ENCODE results near the gene CROCC2.

The CROCC2 gene

DNA sequence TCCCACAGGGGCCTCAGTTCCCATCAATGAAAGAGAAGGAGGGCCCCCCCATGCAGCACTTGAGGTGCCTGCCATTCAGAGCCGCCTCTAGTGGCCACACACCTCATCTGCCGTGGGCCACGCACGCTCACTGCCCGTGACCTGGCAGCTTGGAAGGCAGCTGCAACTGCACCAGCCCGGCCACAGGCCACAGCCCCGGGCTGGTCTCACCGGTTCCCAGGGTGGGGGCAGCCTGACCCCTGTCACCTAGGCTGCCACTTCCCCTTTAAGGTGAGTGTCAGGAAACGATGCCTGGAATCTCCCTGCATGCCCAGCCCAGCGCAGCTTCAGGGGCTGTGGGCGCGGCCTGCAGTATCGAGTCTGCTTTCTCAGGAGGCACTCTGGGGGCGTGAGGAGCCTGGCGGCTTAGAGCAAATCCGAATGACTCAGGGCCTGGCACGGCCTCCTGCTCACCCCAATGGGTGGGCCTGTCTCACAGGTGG lies 12.7 kb upstream of the CROCC2 start:
- peak; percentile 37 to 40 for DNase-seq

DNA sequence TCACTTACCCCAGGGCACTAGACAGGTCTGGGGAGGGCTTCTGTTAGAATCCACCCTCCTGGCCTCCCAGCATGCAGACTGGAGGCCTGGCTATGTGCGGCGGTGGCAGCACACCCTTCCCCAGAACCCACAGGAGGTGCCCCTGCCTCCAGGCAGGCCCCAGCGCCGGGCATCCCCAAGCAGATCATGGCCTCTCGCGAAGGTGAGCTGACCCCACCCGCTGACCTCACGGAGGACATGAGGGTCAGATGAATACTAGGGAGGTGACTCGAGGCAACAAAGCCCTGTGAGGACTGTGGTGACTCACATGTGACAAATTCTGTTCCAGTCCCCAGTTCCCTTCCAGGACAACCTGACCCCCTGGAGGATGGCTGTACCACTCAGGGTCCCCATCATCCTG lies 12.1 kb upstream of the CROCC2 start:
- no peak for DNase-seq

GRCh38 chr2:240894836-240895558 lies 11.1 kb upstream of the CROCC2 start:
- DNase-seq: no peak

DNA sequence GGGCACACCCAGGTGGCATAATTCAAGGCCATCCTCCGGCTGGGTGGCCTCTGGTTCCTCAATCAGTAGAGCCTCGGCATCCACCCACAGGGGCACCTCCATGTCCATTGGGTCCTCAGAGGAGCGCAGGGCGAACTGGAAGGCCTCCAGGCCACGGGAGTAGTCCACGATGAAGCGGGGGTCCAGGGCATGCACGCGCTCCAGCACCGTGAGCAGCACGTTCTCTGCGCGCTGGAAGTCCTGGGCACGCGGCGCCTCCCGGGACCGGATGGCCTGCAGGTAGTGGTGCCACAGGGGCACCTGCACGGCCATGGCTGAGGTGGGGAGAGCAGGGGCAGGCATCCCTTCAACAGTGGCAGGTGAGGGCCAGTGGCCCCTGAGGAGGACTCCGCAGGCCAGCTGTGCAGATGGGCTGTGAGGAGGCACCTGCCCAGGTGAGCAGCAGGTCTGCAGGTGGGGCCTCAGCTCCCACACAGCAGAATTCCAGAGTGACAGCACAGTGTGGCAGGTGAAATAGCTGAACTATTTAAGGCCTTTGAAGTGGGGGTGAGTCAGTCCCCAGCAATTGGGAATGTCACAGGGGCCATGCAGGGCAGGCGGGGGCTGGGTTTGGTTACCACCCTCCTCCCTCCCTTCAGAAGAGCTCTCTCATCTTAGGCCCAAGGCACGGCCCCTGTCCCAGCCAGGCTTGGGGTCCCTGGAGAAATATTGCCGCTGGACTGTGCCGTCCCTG lies 10.3 kb upstream of the CROCC2 start, which contains the start of gene MAB21L4:
TSS of gene MAB21L4 (minus strand) at position 501 of the 733 bp plus-strand sequence. CDS start at position 342, 159 bp downstream.
- DNase-seq: no peak

DNA sequence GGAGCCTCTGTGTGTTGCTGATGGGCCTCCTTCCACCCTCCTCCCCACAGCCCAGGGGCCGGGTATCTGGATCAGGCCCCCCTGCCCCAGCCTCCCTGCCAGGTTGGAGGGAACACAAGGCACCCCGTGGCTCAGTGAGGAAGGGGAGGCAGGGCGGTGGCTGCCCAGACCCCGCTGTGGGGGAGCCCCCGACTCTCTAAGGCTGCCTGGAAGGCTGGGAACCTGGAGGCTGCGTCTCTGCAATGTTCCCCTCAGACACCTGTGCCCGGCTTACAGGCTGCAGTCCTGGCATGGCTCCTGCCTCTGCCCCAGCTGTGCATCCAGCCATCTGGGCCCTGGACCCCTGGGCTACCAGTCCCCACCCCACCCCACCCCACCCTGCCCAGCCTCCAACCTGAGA lies 9.7 kb upstream of the CROCC2 start:
- DNase-seq: no peak

DNA sequence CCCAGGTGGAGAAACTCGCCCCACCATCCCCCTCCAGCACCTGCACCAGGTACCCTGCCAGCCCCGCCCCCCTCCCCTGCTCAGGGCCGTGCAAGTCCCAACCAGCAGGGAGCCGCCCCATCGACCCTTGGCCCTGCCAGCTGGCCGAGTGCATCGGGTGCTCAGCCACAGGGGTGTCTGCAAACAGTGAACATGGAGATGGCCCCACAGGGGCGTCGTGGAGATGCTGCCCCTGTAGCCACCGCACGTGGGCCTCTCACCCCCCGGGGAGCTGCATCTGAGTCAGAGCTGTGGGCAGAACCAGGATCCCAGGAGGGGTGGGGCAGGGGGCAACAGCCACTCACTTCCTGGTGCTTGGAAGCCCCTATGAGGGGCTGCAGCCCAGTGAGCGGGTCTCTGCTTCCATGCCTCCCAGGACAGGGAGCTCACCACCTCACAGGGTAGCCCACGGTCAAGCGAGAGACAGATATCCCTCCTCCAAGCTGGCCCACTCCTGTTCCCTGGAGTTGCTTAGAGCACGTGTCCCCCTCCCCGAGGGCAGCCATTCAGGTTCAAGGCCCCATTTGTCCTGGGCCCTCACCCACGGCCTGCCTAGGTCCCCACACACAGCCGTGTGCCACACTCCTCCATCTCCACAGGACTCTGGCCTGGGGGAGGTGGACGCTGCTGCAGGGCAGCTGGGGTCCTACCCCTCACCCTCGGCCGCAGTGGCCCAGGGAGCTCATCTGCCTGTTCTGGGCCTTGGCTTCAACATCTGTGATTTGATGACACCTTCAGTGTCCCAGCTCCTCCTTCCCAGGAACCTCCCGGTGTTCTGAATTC lies 9.1 kb upstream of the CROCC2 start:
- peak in 1 of 2 experiments; percentile 55 for DNase-seq

- no peak for DNase-seq
Measured at GRCh38 chr2:240898108-240898730, 7.9 kb upstream of the CROCC2 start.

GRCh38 chr2:240898731-240899467 lies 7.2 kb upstream of the CROCC2 start:
- no peak for DNase-seq

DNA sequence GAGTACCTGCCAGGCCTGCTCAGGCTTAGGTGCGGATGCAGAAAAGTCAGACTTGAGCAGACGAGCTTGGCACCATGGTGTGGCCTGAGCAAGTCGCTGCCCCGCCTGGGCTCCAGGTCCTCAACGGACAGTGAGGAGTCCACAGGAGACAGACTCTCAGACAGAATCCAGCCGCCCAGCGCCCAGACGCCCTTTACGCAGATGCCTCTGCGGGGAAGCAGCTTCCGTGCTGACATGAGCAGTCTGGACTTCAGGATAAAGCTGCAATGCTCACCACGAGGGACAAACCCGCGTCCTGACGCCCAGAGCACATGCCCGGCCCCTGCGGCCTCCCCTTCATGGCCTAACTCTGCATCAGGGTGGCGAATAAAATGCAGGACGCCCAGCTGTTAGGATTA lies 6.7 kb upstream of the CROCC2 start:
- DNase-seq: no peak

GRCh38 chr2:240900141-240900860 lies 5.8 kb upstream of the CROCC2 start:
- DNase-seq: no peak

- no peak for DNase-seq
Measured at GRCh38 chr2:240901986-240902614, 4.0 kb upstream of the CROCC2 start.

DNA sequence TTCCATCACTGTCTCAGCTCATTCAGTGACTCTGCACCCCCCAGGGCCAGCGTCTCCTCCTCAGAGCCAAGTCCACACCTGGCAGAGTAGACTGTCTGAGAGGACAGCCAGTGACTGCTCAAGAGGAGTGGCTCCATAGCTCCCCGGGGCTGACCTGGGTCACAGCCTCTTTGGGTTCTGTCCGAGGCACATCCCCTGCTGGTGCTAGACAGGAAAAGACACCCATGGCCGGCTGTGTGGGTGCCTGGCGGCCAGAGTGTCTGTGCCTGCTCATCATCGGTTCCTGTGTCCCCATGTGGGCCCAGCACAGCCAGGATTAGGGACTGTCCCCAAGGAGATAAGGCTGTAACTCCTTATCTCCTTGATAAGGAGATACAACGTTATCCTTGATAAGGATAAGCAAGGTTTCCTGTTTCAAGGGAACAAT lies 3.5 kb upstream of the CROCC2 start:
- no peak for DNase-seq

DNA sequence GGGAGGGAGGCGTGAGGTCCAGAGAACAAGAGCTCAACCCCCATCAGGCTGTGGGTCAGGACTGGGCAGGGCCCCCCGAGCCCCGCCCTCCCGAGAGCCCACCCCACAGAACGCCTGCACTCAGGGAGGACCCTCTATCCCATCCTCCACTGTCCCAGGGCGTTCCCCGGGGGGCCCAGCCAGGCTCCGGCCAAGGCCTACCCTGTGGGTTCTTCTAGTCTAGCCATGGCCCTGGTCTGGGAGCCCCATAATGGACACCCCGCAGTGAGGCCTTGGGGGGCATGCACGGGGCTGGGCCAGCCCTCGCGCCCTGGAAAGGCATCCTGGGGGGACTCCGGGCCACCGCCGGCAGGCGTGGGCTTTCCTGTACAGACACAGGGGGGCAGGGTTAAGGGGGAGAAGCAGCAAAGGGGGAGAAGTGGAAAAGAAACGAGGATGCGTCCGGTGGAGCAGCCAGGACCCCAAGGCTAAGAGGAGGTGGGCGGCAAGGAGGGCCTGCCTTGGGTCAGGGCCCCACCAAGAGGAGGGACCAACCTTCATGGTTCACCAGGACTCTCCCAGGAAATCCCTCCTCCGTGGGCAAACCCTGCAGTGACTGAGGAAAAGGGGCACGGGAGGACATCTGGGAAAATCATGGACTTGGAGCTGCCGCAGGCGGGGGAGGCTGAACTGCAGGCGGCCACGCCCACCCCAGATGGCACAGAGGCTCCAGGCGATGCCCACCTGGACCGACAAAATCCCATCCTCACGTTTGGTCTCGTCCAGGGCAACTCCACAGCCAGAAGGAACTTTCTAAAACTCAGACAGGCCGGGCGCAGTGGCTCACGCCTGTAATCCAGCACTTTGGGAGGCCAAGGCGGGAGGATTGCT lies 2.7 kb upstream of the CROCC2 start:
- no peak for DNase-seq

DNA sequence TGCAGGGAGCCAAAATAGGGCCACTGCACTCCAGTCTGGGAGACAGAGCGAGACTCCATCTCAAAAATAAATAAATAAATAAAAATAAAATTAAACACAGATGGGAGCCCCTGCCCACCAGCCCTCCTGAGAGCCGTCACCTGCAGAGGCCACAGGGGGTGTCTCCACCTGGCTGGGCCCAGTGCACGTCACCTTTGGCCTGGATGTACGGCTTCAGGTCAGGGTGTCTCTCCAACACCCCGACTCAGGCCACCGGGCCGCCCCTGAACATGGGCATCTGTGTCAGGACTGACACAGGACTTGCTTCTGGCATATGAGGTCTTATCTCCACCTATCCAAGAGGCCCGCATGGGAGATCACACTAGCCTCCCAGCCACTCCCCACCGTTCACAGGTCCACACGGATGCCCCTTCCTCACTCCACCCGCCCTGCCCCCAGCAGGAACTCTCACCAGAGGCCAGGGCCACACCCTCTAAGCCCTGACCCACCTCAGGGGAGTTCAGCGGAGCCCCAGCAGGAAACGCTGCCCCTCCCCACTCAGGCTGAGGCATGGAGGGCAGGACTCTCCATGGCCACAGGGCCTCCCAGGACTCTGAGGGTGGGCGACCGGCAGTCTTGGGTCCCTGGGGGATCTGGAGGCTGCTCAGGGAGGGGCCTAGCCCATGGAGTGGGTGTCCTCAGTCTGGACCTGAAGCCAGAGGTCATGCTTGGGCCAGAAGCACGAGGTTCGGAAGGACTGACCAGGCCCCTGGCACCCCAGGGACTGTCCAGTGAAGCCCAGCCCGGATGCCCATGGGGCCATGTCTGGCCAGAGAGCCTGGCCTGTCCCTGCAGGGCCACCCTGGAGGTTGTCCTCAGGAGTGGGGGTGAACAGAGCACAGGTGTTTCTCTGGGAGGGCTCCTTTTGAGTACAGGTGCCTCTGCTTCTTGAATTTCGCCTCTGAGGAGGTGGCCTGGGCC lies 1.6 kb upstream of the CROCC2 start:
- DNase-seq: no peak

GRCh38 chr2:240905176-240905781 lies 857 bp upstream of the CROCC2 start:
- no peak for DNase-seq

DNA sequence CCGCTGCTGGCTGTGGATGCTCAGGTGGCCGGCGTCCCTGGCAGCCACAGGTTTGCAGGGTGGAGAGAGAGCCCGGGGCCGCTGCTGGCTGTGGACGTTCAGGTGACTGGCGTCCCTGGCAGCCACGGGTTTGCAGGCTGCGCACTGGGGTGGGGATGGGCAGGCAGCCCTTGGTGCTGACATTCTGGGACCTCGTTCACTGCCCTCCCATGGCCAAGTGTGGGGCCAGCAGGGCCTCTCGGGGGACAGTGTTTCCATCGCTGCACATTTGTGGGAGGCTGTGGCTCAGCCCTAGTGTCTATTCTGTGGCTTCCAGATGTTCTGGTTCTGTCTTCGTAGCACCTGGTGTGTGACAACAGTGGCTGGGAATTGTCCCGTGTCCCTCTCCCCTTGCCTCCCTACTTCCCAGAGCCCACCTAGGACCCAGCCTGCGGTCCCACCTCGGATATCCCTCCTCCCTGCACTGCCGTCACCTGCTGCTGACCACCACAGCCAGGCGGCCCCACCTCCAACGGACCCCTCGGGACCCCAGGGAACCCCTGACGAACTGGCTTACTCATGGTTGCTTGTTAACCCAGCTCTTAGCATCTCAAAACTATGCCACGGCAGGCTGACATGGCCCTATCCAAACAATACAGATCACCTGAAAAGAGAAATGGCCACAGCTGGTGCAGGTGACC lies 915 bp downstream of the CROCC2 start:
- no peak for DNase-seq

GRCh38 chr2:240909216-240909974 lies 3.3 kb downstream of the CROCC2 start:
- no peak for DNase-seq
